ENCODE measurements around the gene THBS4. TPM values are rescaled to one million over a fixed set of nuclear protein-coding genes. Genes with fewer than 3 reads are reported as not detected.

The THBS4 gene
- total RNA-seq, 1 donor from 2014 or later = 6.9 TPM

GRCh38 chr5:80119372-80119771 lies 84.2 kb downstream of the THBS4 start:
- Mint-ChIP-seq H3K36me3 (ENCODE audit: low read depth) (peaks cover 6% of the 10 kb centered on the region), H3K27me3 (ENCODE audit: low read depth) (no peaks in the 10 kb centered on the region), H3K4me1 (peaks cover 13% of the 10 kb centered on the region), H3K9me3 (peaks cover 4% of the 10 kb centered on the region), H3K4me3 (no peak overlapping the region), H3K27ac (ENCODE audit: unreplicated experiment) (peak overlapping the region; percentile 27)
- TF ChIP-seq CTCF (conservative IDR thresholded peaks at IDR 0.05) = no peak
- DNase-seq (ENCODE audit: low read depth, low spot score) = no peak

- no peaks in the 10 kb centered on the region for H3K27me3 Mint-ChIP-seq (ENCODE audit: low read depth)
- H3K4me3 Mint-ChIP-seq = no peak overlapping the region
- no peak overlapping the region for H3K27ac Mint-ChIP-seq (ENCODE audit: unreplicated experiment)
- DNase-seq (ENCODE audit: low read depth, low spot score) = no peak
- no peaks in the 10 kb centered on the region for H3K4me1 Mint-ChIP-seq
- no peak for TF ChIP-seq CTCF (conservative IDR thresholded peaks at IDR 0.05)
- peaks cover 3% of the 10 kb centered on the region for H3K36me3 Mint-ChIP-seq (ENCODE audit: low read depth)
- peaks cover 2% of the 10 kb centered on the region for H3K9me3 Mint-ChIP-seq
Measured at GRCh38 chr5:80122579-80122978, 87.4 kb downstream of the THBS4 start.

- no peak overlapping the region for H3K4me3 Mint-ChIP-seq
- peak overlapping the region; percentile 73 for H3K27ac Mint-ChIP-seq (ENCODE audit: unreplicated experiment)
- peaks cover 9% of the 10 kb centered on the region for H3K4me1 Mint-ChIP-seq
- TF ChIP-seq CTCF (conservative IDR thresholded peaks at IDR 0.05) = no peak
- H3K9me3 Mint-ChIP-seq = no peaks in the 10 kb centered on the region
- no peak for DNase-seq (ENCODE audit: low read depth, low spot score)
- H3K27me3 Mint-ChIP-seq (ENCODE audit: low read depth) = no peaks in the 10 kb centered on the region
- no peaks in the 10 kb centered on the region for H3K36me3 Mint-ChIP-seq (ENCODE audit: low read depth)
Measured at GRCh38 chr5:80124121-80124918, 89.2 kb downstream of the THBS4 start.

- Mint-ChIP-seq H3K4me3 (no peak overlapping the region), H3K36me3 (ENCODE audit: low read depth) (no peaks in the 10 kb centered on the region), H3K4me1 (peaks cover 9% of the 10 kb centered on the region), H3K27me3 (ENCODE audit: low read depth) (no peaks in the 10 kb centered on the region), H3K27ac (ENCODE audit: unreplicated experiment) (no peak overlapping the region), H3K9me3 (no peaks in the 10 kb centered on the region)
- no peak for DNase-seq (ENCODE audit: low read depth, low spot score)
- no peak for TF ChIP-seq CTCF (conservative IDR thresholded peaks at IDR 0.05)
Measured at GRCh38 chr5:80125022-80125961, 90.1 kb downstream of the THBS4 start.

GRCh38 chr5:80125962-80126480 lies 90.9 kb downstream of the THBS4 start:
- Mint-ChIP-seq H3K4me1 (peaks cover 9% of the 10 kb centered on the region), H3K27me3 (ENCODE audit: low read depth) (no peaks in the 10 kb centered on the region), H3K36me3 (ENCODE audit: low read depth) (no peaks in the 10 kb centered on the region), H3K9me3 (peaks cover 6% of the 10 kb centered on the region), H3K4me3 (no peak overlapping the region), H3K27ac (ENCODE audit: unreplicated experiment) (no peak overlapping the region)
- peak; percentile 19 for TF ChIP-seq CTCF (conservative IDR thresholded peaks at IDR 0.05)
- no peak for DNase-seq (ENCODE audit: low read depth, low spot score)

Data from neural crest cell (in vitro differentiated cells).